SK-N-SH treated with all-trans-retinoic acid at 6 μM for 48 hours (cell line): ENCODE measurements around the gene GINM1.
A peak's percentile ranks its signal among the peaks of the same experiment; 100 is the strongest.

ENCODE experiments used
- ATAC-seq: fragments of 200-7000 bp; cut with Tn5 transposase; 3 replicates; pipeline ENCODE4 v1.9.1; 2020; ENCODE audit warnings: mild to moderate bottlenecking, moderate library complexity
- ARNTL ChIP-seq: fragments of 450-650 bp; formaldehyde crosslinking; IDR thresholded peaks from 2 replicates; pipeline ENCODE4 v1.5.0; 2020; ENCODE audit warnings: low read depth, mild to moderate bottlenecking, moderate library complexity, borderline replicate concordance
- BACH2 ChIP-seq: fragments of 250-450 bp; sonication (Bioruptor Pico); IDR thresholded peaks from 2 replicates; pipeline ENCODE4 v1.9.0; 2021; ENCODE audit warnings: mild to moderate bottlenecking, borderline replicate concordance
- CREB5 ChIP-seq: fragments of 250-450 bp; sonication (Bioruptor Pico); IDR thresholded peaks from 2 replicates; pipeline ENCODE4 v1.5.1; 2020; ENCODE audit warnings: low read depth, mild to moderate bottlenecking, moderate library complexity
- CSDC2 ChIP-seq: fragments of 250-450 bp; sonication (Bioruptor Pico); IDR thresholded peaks from 2 replicates; pipeline ENCODE4 v1.5.0; 2020; ENCODE audit warnings: mild to moderate bottlenecking, moderate library complexity
- ESRRG ChIP-seq: fragments of 250-450 bp; sonication (Bioruptor Pico); IDR thresholded peaks from 2 replicates; pipeline ENCODE4 v1.6.1; 2021; ENCODE audit warnings: mild to moderate bottlenecking
- GLIS3 ChIP-seq: fragments of 250-450 bp; sonication (Bioruptor Pico); IDR thresholded peaks from 2 replicates; pipeline ENCODE4 v1.5.0; 2020; ENCODE audit warnings: mild to moderate bottlenecking, moderate library complexity
- ISL1 ChIP-seq: fragments of 250-450 bp; sonication (Bioruptor Pico); IDR thresholded peaks from 2 replicates; pipeline ENCODE4 v2.1.2; 2022; ENCODE audit warnings: mild to moderate bottlenecking, moderate library complexity
- POU6F1 ChIP-seq: fragments of 250-450 bp; sonication (Bioruptor Pico); IDR thresholded peaks from 2 replicates; pipeline ENCODE4 v1.8.0; 2021; ENCODE audit warnings: low read depth, mild to moderate bottlenecking, moderate library complexity, borderline replicate concordance
- PPARA ChIP-seq: fragments of 250-450 bp; sonication (Bioruptor Pico); IDR thresholded peaks from 2 replicates; pipeline ENCODE4 v1.5.0; 2020; ENCODE audit warnings: mild to moderate bottlenecking, borderline replicate concordance
- RARB ChIP-seq: fragments of 250-450 bp; sonication (Bioruptor Pico); IDR thresholded peaks from 2 replicates; pipeline ENCODE4 v1.8.0; 2021; ENCODE audit warnings: mild to moderate bottlenecking, moderate library complexity
- SNAI2 ChIP-seq: fragments of 250-450 bp; sonication (Bioruptor Pico); IDR thresholded peaks from 2 replicates; pipeline ENCODE4 v1.5.0; 2020; ENCODE audit warnings: mild to moderate bottlenecking, moderate library complexity
- TCF4 ChIP-seq: fragments of 250-450 bp; sonication (Bioruptor Pico); IDR thresholded peaks from 2 replicates; pipeline ENCODE4 v1.8.0; 2021; ENCODE audit warnings: mild to moderate bottlenecking, moderate library complexity, borderline replicate concordance
- TOX ChIP-seq: fragments of 250-450 bp; sonication (Bioruptor Pico); IDR thresholded peaks from 2 replicates; pipeline ENCODE4 v1.8.0; 2021; ENCODE audit warnings: mild to moderate bottlenecking, moderate library complexity, borderline replicate concordance
- ZC3H10 ChIP-seq: fragments of 250-450 bp; sonication (Bioruptor Pico); IDR thresholded peaks from 2 replicates; pipeline ENCODE4 v1.5.1; 2021; ENCODE audit warnings: mild to moderate bottlenecking, moderate library complexity
- ZFP3 ChIP-seq: fragments of 250-450 bp; sonication (Bioruptor Pico); IDR thresholded peaks from 2 replicates; pipeline ENCODE4 v1.5.0; 2020; ENCODE audit warnings: mild to moderate bottlenecking, moderate library complexity
- ZFP30 ChIP-seq: fragments of 450-650 bp; formaldehyde crosslinking; IDR thresholded peaks from 2 replicates; pipeline ENCODE4 v1.5.0; 2022; ENCODE audit warnings: mild to moderate bottlenecking, moderate library complexity
- ZNF565 ChIP-seq: fragments of 450-650 bp; formaldehyde crosslinking; conservative IDR thresholded peaks from 2 replicates; pipeline ENCODE4 v1.5.0; 2020; ENCODE audit warnings: low read depth, mild to moderate bottlenecking, moderate library complexity
- ZNF70 ChIP-seq: fragments of 450-650 bp; formaldehyde crosslinking; IDR thresholded peaks from 2 replicates; pipeline ENCODE4 v1.5.0; 2020; ENCODE audit warnings: mild to moderate bottlenecking, moderate library complexity
- ZNF8 ChIP-seq: fragments of 450-650 bp; formaldehyde crosslinking; IDR thresholded peaks from 2 replicates; pipeline ENCODE4 v1.5.0; 2020; ENCODE audit warnings: mild to moderate bottlenecking, moderate library complexity
- TF ChIP-seq, protein P1 (sequence below): fragments of 250-450 bp; sonication (Bioruptor Pico); IDR thresholded peaks from 2 replicates; pipeline ENCODE4 v1.5.0; 2020; ENCODE audit warnings: mild to moderate bottlenecking, moderate library complexity
- TF ChIP-seq, protein P2 (sequence below): fragments of 250-450 bp; sonication (Bioruptor Pico); IDR thresholded peaks from 2 replicates; pipeline ENCODE4 v1.8.0; 2020; ENCODE audit warnings: mild to moderate bottlenecking, moderate library complexity, borderline replicate concordance

The GINM1 gene, protein sequence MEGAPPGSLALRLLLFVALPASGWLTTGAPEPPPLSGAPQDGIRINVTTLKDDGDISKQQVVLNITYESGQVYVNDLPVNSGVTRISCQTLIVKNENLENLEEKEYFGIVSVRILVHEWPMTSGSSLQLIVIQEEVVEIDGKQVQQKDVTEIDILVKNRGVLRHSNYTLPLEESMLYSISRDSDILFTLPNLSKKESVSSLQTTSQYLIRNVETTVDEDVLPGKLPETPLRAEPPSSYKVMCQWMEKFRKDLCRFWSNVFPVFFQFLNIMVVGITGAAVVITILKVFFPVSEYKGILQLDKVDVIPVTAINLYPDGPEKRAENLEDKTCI

DNA sequence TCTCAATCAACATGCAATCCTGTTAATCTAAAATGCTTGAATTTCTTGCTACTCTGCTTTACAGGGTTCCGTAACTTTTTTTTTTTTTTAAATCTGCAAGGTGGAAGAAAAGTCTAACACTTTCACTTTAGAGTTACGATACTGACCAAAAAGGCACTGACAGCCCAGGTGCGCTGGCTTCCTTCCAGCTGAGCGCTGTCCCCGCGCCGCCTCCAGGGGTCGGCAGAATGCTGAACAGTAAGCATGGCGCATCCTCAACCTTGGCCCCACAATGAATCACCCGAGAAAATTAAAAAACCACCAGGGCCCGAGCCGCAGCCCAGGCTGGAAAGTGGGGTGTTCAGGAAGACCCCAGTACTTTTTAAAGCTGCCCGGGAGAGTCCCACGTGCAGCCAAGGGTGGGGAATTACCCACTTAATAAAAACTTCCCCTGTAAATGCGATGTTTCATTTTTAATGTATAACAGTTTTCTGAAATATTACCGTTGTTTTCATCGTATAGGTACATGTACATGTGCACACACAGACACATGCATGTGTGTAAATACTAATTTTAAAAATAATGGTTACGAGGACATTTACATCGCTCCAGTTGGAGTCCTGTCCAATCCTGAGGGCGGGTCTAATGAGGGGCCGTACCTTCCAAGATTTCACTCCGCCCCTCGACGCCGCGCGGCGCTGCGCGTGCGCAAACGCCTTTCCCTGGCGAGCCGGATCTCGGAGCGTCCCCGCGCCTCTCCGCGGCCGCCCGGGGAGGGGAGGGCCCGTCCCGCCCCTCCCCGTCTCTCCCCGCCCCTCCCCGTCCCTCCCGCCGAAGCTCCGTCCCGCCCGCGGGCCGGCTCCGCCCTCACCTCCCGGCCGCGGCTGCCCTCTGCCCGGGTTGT is at the start of gene GINM1:
Gene GINM1 (plus strand): TSS at position 849 of the 883 bp plus-strand sequence. CDS start 40 bp downstream, outside the sequence.
- 0 out of 2 replicates have a peak, but pooled peaks have one; percentile 27 for TF ChIP-seq POU6F1 (CRISPR knock-in tag)
- TF ChIP-seq ESRRG, result no peak
- TF ChIP-seq, all 23 proteins: peak for 1
- ATAC-seq, result peak; percentile 88

DNA sequence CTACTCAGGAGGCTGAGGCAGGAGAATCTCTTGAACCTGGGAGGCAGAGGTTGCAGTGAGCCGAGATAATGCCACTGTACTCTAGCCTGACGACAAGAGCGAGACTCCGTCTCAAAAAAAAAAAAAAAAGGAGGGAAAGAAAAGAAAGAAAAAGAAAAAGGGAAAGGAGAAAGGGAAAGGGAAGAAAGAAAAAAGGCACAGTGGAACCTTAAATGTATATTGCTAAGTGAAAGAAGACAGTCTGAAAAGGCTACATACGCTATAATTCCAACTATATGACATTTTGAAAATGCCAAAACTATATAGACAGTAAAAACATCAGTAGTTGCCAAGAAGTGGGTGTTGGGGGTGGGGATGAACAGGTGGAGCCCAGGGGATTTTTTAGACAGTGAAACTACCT is 36.5 kb upstream of the GINM1 start:
- ATAC-seq, result no peak
- no peak for TF ChIP-seq ZNF70 (CRISPR knock-in tag)
- TF ChIP-seq POU6F1 (CRISPR knock-in tag), result no peak
- TF ChIP-seq ZFP30 (CRISPR knock-in tag), result no peak
- no peak for TF ChIP-seq TCF4 (CRISPR knock-in tag)
- no peak for TF ChIP-seq ISL1 (CRISPR knock-in tag)
- TF ChIP-seq, protein P1, sequence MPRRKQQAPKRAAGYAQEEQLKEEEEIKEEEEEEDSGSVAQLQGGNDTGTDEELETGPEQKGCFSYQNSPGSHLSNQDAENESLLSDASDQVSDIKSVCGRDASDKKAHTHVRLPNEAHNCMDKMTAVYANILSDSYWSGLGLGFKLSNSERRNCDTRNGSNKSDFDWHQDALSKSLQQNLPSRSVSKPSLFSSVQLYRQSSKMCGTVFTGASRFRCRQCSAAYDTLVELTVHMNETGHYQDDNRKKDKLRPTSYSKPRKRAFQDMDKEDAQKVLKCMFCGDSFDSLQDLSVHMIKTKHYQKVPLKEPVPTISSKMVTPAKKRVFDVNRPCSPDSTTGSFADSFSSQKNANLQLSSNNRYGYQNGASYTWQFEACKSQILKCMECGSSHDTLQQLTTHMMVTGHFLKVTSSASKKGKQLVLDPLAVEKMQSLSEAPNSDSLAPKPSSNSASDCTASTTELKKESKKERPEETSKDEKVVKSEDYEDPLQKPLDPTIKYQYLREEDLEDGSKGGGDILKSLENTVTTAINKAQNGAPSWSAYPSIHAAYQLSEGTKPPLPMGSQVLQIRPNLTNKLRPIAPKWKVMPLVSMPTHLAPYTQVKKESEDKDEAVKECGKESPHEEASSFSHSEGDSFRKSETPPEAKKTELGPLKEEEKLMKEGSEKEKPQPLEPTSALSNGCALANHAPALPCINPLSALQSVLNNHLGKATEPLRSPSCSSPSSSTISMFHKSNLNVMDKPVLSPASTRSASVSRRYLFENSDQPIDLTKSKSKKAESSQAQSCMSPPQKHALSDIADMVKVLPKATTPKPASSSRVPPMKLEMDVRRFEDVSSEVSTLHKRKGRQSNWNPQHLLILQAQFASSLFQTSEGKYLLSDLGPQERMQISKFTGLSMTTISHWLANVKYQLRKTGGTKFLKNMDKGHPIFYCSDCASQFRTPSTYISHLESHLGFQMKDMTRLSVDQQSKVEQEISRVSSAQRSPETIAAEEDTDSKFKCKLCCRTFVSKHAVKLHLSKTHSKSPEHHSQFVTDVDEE (CRISPR knock-in tag), result no peak
- no peak for TF ChIP-seq GLIS3 (CRISPR knock-in tag)
- no peak for TF ChIP-seq ARNTL (CRISPR knock-in tag)
- TF ChIP-seq ZNF8 (CRISPR knock-in tag), result no peak
- no peak for TF ChIP-seq ZC3H10 (CRISPR knock-in tag)
- TF ChIP-seq ESRRG, result no peak
- no peak for TF ChIP-seq CREB5 (CRISPR knock-in tag)
- TF ChIP-seq CSDC2 (CRISPR knock-in tag), result no peak
- TF ChIP-seq ZNF565, result no peak
- no peak for TF ChIP-seq RARB (CRISPR knock-in tag)
- TF ChIP-seq PPARA (CRISPR knock-in tag), result no peak
- TF ChIP-seq BACH2 (CRISPR knock-in tag), result no peak
- TF ChIP-seq, all 23 proteins: peak for 0

DNA sequence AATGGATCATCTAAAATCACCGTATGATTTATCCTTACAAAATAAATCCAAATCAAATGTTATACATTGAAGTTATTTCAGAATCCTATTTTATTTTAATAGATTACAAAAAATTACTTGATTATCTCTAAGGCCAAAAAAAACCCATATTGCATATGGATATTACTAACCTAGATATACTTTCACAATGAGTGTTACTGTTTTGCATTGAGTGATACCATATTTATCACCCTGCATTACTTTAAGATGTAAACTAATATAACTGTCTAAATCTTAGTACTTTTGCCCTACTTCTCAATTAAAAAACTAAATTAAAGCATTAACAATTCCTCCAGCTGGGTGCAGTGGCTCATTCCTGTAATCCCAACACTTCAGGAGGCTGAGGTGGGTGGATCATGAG is 31.4 kb upstream of the GINM1 start:
- no peak for ATAC-seq
- TF ChIP-seq ZNF70 (CRISPR knock-in tag) (no peak), ZFP30 (CRISPR knock-in tag) (no peak), ZFP3 (CRISPR knock-in tag) (no peak), TOX (no peak), GLIS3 (CRISPR knock-in tag) (no peak), SNAI2 (no peak), CREB5 (CRISPR knock-in tag) (no peak), ZNF8 (CRISPR knock-in tag) (no peak), ISL1 (CRISPR knock-in tag) (no peak), ARNTL (CRISPR knock-in tag) (no peak), PPARA (CRISPR knock-in tag) (no peak), POU6F1 (CRISPR knock-in tag) (no peak), ZNF565 (no peak), CSDC2 (CRISPR knock-in tag) (no peak), TCF4 (CRISPR knock-in tag) (no peak), ESRRG (no peak)
- TF ChIP-seq, protein P2, sequence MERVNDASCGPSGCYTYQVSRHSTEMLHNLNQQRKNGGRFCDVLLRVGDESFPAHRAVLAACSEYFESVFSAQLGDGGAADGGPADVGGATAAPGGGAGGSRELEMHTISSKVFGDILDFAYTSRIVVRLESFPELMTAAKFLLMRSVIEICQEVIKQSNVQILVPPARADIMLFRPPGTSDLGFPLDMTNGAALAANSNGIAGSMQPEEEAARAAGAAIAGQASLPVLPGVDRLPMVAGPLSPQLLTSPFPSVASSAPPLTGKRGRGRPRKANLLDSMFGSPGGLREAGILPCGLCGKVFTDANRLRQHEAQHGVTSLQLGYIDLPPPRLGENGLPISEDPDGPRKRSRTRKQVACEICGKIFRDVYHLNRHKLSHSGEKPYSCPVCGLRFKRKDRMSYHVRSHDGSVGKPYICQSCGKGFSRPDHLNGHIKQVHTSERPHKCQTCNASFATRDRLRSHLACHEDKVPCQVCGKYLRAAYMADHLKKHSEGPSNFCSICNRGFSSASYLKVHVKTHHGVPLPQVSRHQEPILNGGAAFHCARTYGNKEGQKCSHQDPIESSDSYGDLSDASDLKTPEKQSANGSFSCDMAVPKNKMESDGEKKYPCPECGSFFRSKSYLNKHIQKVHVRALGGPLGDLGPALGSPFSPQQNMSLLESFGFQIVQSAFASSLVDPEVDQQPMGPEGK, result no peak
